CD8-positive, alpha-beta memory T cell (primary cell): ENCODE results near the gene FAT1. TPM values are rescaled to one million over a fixed set of nuclear protein-coding genes. Genes with fewer than 3 reads are reported as not detected.

ENCODE experiments used
- CTCF ChIA-PET: fragments of 350-600 bp; sonication (Branson Sonifier 250); formaldehyde crosslinking; loops from one replicate; lab custom pipeline; 2021; ENCODE audit warnings: antibody characterized with exemption; lab: Charles Lee
- POLR2A ChIA-PET: fragments of 350-600 bp; sonication (Branson Sonifier 250); formaldehyde crosslinking; loops from one replicate; lab custom pipeline; 2021; ENCODE audit warnings: antibody characterized with exemption; lab: Charles Lee
- DNase-seq, 5 donors: peaks; one replicate each; pipeline versions ENCODE4 v3.0.0 to v3.0.0-alpha.2; 2020 to 2022; ENCODE audit warnings: mixed read lengths in 1 of 5
- H3K27ac ChIP-seq: one replicate; pipeline ENCODE4 v1.7.0; 2013; ENCODE audit warnings: low read depth, mild to moderate bottlenecking, low read length, moderate library complexity
- H3K27me3 ChIP-seq: 2 replicates; pipeline ENCODE4 v1.7.0; 2013; ENCODE audit warnings: low read length, mild to moderate bottlenecking; ENCODE audit not compliant: insufficient read depth, poor library complexity, severe bottlenecking
- H3K36me3 ChIP-seq: 2 replicates; pipeline ENCODE4 v1.7.0; 2013; ENCODE audit warnings: mild to moderate bottlenecking, low read length, moderate library complexity; ENCODE audit not compliant: insufficient read depth
- H3K4me1 ChIP-seq: 2 replicates; pipeline ENCODE4 v1.7.0; 2013; ENCODE audit warnings: mild to moderate bottlenecking, low read length, moderate library complexity; ENCODE audit not compliant: insufficient read depth
- H3K4me3 ChIP-seq: 2 replicates; pipeline ENCODE4 v1.7.0; 2013; ENCODE audit warnings: mild to moderate bottlenecking, low read length
- H3K9me3 ChIP-seq: 2 replicates; pipeline ENCODE4 v1.7.0; 2013; ENCODE audit warnings: mild to moderate bottlenecking, low read length
- H3K27ac Mint-ChIP-seq, 8 donors: one replicate each; pipeline ENCODE4 v1.8.0; 2020 to 2021; ENCODE audit warnings: mixed read lengths in 8 of 8, mild to moderate bottlenecking in 6 of 8, inconsistent platforms in 3 of 8, moderate library complexity in 3 of 8
- H3K27me3 Mint-ChIP-seq, 2 donors: one replicate each; pipeline ENCODE4 v1.8.0; 2020 to 2021; ENCODE audit warnings: mixed read lengths in 2 of 2, mild to moderate bottlenecking in 1 of 2, moderate library complexity in 1 of 2
- H3K36me3 Mint-ChIP-seq, 3 donors: one replicate each; pipeline ENCODE4 v1.8.0; 2020 to 2021; ENCODE audit warnings: mixed read lengths in 3 of 3, inconsistent platforms in 1 of 3, mild to moderate bottlenecking in 1 of 3
- H3K4me1 Mint-ChIP-seq, 3 donors: one replicate each; pipeline ENCODE4 v1.8.0; 2020 to 2021; ENCODE audit warnings: mixed read lengths in 3 of 3, inconsistent platforms in 1 of 3, mild to moderate bottlenecking in 1 of 3
- H3K4me3 Mint-ChIP-seq, 7 donors: one replicate each; pipeline ENCODE4 v1.8.0; 2020 to 2021; ENCODE audit warnings: mixed read lengths in 7 of 7, mild to moderate bottlenecking in 6 of 7, moderate library complexity in 4 of 7, inconsistent platforms in 2 of 7
- H3K9me3 Mint-ChIP-seq, 5 donors: one replicate each; pipeline ENCODE4 v1.8.0; 2020 to 2022; ENCODE audit warnings: mixed read lengths in 5 of 5, mild to moderate bottlenecking in 3 of 5, moderate library complexity in 2 of 5, inconsistent platforms in 1 of 5
- polyA plus RNA-seq: library from polyadenylated mRNA; unstranded; fragments of 300-500 nt; fragmentation: Illumina TruSeq; gene quantifications from one replicate; pipeline ENCODE4 v1.2.3, GENCODE V29; 2021
- total RNA-seq, 2 experiments: library from RNA; stranded (reverse); gene quantifications; one replicate each; pipeline ENCODE4 v1.2.3, GENCODE V29; 2021

Gene FAT1
- total and polyA plus RNA-seq, 3 experiments from 2014 or later = not detected

DNA sequence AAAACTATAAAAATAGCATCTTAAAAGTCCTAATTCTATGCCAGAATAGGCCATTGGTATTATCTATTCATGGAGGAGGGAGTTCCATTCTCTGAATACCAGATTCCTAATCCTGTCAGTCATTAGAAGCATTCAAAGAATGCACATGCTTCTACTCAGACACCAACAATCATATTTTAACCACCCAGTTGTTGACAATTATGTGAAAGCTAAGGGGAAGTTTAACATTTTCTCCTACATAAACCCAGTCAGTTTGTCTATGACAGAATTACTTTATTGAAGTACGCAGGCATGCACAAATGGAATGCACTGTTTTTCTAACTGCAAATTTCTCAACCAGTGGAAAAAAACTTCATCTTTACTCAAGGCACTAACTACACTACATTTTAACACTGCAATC is 98.7 kb downstream of the FAT1 start:
- H3K4me1 Mint-ChIP-seq = peaks cover 3 to 13% (median 8%) of the 10 kb centered on the region in 3 donors
- H3K36me3 Mint-ChIP-seq = no peaks in the 10 kb centered on the region
- POLR2A ChIA-PET = no interaction called here
- Histone ChIP-seq H3K9me3 (no peaks in the 10 kb centered on the region), H3K36me3 (no peaks in the 10 kb centered on the region), H3K27me3 (no peaks in the 10 kb centered on the region), H3K4me1 (no peaks in the 10 kb centered on the region), H3K4me3 (no peak overlapping the region), H3K27ac (no peak overlapping the region)
- CTCF ChIA-PET = no interaction called here
- DNase-seq = no peak
- no peaks in the 10 kb centered on the region for H3K27me3 Mint-ChIP-seq
- no peak overlapping the region for H3K4me3 Mint-ChIP-seq
- H3K9me3 Mint-ChIP-seq = peaks cover 0 to 11% (median 5%) of the 10 kb centered on the region in 5 donors
- no peak overlapping the region for H3K27ac Mint-ChIP-seq

DNA sequence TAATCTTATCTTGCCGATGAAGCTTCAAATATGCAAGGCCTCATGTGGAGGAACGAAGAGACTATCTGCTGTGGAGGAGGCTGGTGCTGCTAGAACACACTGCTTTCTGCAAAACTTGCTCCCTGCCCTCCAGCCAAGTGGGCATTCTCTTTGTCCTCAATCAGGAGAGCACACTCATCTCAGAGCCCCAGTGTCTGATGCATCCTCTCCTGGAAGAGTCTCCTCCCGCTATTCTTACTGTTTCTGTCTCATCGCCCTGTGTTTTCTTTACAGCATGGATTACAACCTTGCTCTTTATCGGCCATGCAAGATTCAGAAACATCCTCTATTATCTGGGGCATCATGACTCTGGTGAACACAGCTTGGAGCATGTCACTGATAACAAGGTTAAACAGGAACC is 100.1 kb downstream of the FAT1 start:
- Histone ChIP-seq H3K27ac (no peak overlapping the region), H3K4me3 (no peak overlapping the region), H3K9me3 (no peaks in the 10 kb centered on the region), H3K4me1 (no peaks in the 10 kb centered on the region), H3K27me3 (no peaks in the 10 kb centered on the region), H3K36me3 (no peaks in the 10 kb centered on the region)
- Mint-ChIP-seq H3K4me3 (no peak overlapping the region), H3K9me3 (peaks cover 0 to 5% (median 3%) of the 10 kb centered on the region in 5 donors), H3K4me1 (peaks cover 3 to 12% (median 8%) of the 10 kb centered on the region in 3 donors), H3K27me3 (no peaks in the 10 kb centered on the region), H3K27ac (no peak overlapping the region), H3K36me3 (no peaks in the 10 kb centered on the region)
- no peak for DNase-seq
- POLR2A ChIA-PET = no interaction called here
- CTCF ChIA-PET = no interaction called here

DNA sequence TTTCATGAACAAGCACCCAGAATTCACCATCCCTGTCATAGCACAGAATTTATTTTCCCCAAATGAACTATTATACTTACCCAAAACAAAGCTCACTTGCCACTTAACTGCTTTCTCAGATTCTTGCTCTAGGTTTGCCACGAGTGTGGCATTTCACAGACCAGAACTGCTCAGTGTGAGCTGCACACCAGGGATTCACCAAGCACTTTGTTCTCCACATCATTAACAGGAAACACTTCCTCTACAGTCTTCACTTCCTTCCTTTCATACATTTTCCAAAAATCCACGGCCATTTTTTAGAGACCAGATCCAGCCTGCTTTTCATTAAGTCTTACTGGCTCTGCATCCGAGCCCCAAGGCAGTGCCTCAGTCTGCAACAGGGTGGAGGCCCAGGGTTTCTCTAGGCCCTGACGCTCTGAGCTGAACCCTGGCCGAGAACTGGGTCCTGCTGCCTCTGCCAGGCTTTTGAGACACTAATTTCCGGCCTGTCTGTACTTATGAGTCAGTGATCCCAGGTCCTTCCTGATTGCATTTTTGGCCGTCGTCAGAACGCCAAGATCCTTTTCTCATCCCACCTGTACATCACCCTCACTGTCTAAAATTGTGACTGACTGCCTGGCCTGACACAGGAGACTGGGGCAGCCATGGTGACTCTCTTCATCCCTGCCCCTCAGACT is 100.7 kb downstream of the FAT1 start:
- H3K4me1 ChIP-seq = no peaks in the 10 kb centered on the region
- Mint-ChIP-seq H3K9me3 (peaks cover 0 to 5% (median 2%) of the 10 kb centered on the region in 5 donors), H3K27ac (no peak overlapping the region), H3K4me1 (peaks cover 0 to 6% (median 2%) of the 10 kb centered on the region in 3 donors), H3K36me3 (no peaks in the 10 kb centered on the region), H3K4me3 (no peak overlapping the region), H3K27me3 (no peaks in the 10 kb centered on the region)
- no peaks in the 10 kb centered on the region for H3K27me3 ChIP-seq
- H3K36me3 ChIP-seq = no peaks in the 10 kb centered on the region
- no peak for DNase-seq
- no peak overlapping the region for H3K4me3 ChIP-seq
- POLR2A ChIA-PET = no interaction called here
- H3K27ac ChIP-seq = no peak overlapping the region
- no peaks in the 10 kb centered on the region for H3K9me3 ChIP-seq
- CTCF ChIA-PET = no interaction called here

DNA sequence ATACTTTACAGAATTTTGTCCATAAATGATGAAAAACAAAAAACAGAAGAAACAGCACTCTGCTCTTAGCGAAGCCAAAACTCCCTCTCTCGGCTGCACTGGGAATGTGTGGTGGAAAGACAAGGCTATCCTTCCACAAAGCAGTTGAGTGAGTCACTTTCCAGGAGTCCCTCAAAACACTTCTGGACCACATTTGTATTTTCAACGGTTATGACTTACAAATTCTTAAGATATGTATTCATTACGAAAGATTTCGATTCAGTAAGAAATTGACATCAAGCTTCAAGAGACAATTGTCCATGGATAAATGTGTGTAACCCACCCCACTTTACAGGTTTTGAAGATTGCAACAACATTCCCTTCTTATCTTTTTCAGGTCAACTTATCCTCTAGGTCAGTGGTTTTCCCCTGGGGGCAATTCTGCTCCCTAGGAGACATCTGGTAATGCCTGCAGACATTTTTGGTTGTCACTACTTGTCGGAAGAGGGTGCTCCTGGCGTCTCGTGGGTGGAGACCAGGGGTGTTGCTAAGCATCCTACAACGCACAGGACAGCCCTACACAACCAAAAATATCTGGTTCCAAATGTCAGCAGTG is 101.6 kb downstream of the FAT1 start:
- Histone ChIP-seq H3K27me3 (no peaks in the 10 kb centered on the region), H3K27ac (no peak overlapping the region), H3K9me3 (no peaks in the 10 kb centered on the region), H3K36me3 (no peaks in the 10 kb centered on the region), H3K4me3 (no peak overlapping the region), H3K4me1 (no peaks in the 10 kb centered on the region)
- H3K4me3 Mint-ChIP-seq = no peak overlapping the region
- H3K36me3 Mint-ChIP-seq = no peaks in the 10 kb centered on the region
- no peak overlapping the region for H3K27ac Mint-ChIP-seq
- H3K27me3 Mint-ChIP-seq = no peaks in the 10 kb centered on the region
- CTCF ChIA-PET = no interaction called here
- POLR2A ChIA-PET = no interaction called here
- DNase-seq = no peak
- peaks cover 0 to 5% (median 0%) of the 10 kb centered on the region in 5 donors for H3K9me3 Mint-ChIP-seq
- no peaks in the 10 kb centered on the region for H3K4me1 Mint-ChIP-seq

DNA sequence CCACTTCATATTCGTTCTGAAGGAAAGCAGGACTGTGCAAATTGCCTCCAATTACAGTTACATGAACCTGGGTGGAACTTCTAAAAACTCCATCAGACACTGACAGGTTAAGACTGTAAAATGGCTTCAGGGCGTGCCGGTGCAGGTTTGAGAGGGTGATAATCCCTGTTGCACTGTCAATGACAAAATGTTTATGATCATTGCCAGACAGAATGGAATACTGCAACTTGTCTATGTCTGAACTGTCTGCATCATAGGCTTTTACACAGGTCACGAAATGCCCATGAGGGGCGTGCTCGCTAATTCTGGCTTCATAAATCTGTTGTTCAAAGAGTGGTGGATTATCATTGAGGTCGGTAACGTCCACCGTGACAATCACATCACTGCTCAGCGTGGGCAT is 104.6 kb downstream of the FAT1 start:
- no peak overlapping the region for H3K27ac ChIP-seq
- H3K27me3 ChIP-seq = no peaks in the 10 kb centered on the region
- H3K36me3 ChIP-seq = no peaks in the 10 kb centered on the region
- Mint-ChIP-seq H3K4me1 (no peaks in the 10 kb centered on the region), H3K36me3 (no peaks in the 10 kb centered on the region), H3K4me3 (no peak overlapping the region), H3K27ac (no peak overlapping the region), H3K27me3 (no peaks in the 10 kb centered on the region), H3K9me3 (peaks cover 0 to 5% (median 3%) of the 10 kb centered on the region in 5 donors)
- DNase-seq = no peak
- no peak overlapping the region for H3K4me3 ChIP-seq
- H3K4me1 ChIP-seq = no peaks in the 10 kb centered on the region
- ChIA-PET POLR2A (no interaction called here), CTCF (no interaction called here)
- no peaks in the 10 kb centered on the region for H3K9me3 ChIP-seq

DNA sequence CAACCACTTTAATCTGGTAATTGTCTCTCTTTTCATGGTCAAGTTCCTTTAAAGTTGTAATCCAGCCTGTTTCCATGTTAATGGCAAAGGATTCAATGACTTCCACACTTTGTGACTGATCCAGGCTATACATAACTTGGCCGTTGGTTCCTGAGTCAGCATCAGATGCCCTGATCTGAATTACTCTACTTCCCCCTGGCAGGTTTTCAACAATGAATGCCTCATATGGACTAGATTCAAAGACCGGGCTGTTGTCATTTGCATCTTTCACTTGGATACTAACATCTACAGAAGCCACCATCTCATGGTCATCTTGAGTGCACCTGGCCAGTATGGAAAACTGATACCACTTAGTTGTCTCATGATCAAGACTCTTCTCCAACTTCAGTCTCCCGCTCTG is 105.7 kb downstream of the FAT1 start:
- Histone ChIP-seq H3K9me3 (no peaks in the 10 kb centered on the region), H3K27me3 (no peaks in the 10 kb centered on the region), H3K4me1 (no peaks in the 10 kb centered on the region), H3K4me3 (no peak overlapping the region), H3K36me3 (no peaks in the 10 kb centered on the region), H3K27ac (no peak overlapping the region)
- Mint-ChIP-seq H3K36me3 (no peaks in the 10 kb centered on the region), H3K27ac (no peak overlapping the region), H3K27me3 (no peaks in the 10 kb centered on the region), H3K9me3 (peaks cover 0 to 5% (median 3%) of the 10 kb centered on the region in 5 donors), H3K4me1 (no peaks in the 10 kb centered on the region), H3K4me3 (no peak overlapping the region)
- ChIA-PET CTCF (no interaction called here), POLR2A (no interaction called here)
- DNase-seq = no peak

DNA sequence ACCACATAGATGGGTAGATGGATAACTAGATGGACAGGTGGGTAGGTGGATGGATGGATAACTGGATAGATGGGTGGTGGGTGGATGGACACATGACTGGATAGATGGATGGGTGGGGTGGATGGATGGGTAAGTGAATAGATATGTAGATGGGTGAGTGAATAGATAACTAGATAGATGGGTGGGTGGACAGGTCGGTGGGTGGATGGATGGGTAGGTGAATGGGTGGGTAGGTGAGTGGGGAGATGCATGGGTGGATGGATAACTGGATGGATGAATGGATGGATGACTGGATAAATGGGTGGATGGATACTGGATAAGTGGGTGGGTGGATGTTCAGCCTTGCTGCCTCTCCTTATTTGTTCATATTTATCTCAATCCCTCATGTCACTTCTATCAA is 116.2 kb downstream of the FAT1 start:
- Histone ChIP-seq H3K27ac (no peak overlapping the region), H3K36me3 (no peaks in the 10 kb centered on the region), H3K27me3 (no peaks in the 10 kb centered on the region), H3K4me3 (no peak overlapping the region), H3K9me3 (no peaks in the 10 kb centered on the region), H3K4me1 (no peaks in the 10 kb centered on the region)
- H3K4me1 Mint-ChIP-seq = no peaks in the 10 kb centered on the region
- H3K27me3 Mint-ChIP-seq = no peaks in the 10 kb centered on the region
- H3K4me3 Mint-ChIP-seq = no peak overlapping the region
- ChIA-PET POLR2A (no interaction called here), CTCF (no interaction called here)
- DNase-seq = no peak
- no peak overlapping the region for H3K27ac Mint-ChIP-seq
- H3K9me3 Mint-ChIP-seq = peaks cover 0 to 15% (median 3%) of the 10 kb centered on the region in 5 donors
- no peaks in the 10 kb centered on the region for H3K36me3 Mint-ChIP-seq

DNA sequence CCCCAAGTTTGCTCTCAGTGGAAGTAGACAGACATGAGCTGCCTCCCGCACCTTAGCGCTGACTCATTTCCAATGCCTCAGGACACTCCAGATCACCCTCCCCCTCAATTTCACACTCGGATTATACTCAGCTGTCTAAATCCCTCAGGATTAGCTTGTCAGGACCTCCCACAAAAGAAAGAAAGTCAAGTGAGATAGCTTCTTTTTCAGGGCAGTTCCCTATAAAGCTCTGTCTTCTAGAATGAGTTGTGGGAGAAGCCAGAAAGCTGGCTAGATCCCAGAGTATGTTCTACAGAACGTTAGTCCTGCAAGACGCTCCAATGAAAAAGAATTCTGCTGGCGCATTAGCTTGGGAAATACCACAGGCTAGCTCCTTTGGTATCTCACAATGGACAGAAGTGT is 117.1 kb downstream of the FAT1 start:
- no peaks in the 10 kb centered on the region for H3K27me3 ChIP-seq
- H3K4me3 Mint-ChIP-seq = no peak overlapping the region
- no peak for DNase-seq
- H3K27ac ChIP-seq = no peak overlapping the region
- H3K4me1 Mint-ChIP-seq = no peaks in the 10 kb centered on the region
- no peaks in the 10 kb centered on the region for H3K36me3 ChIP-seq
- H3K4me1 ChIP-seq = no peaks in the 10 kb centered on the region
- ChIA-PET CTCF (no interaction called here), POLR2A (no interaction called here)
- H3K36me3 Mint-ChIP-seq = no peaks in the 10 kb centered on the region
- no peaks in the 10 kb centered on the region for H3K9me3 ChIP-seq
- peaks cover 0 to 15% (median 3%) of the 10 kb centered on the region in 5 donors for H3K9me3 Mint-ChIP-seq
- no peak overlapping the region for H3K27ac Mint-ChIP-seq
- no peak overlapping the region for H3K4me3 ChIP-seq
- H3K27me3 Mint-ChIP-seq = peaks cover 0 to 2% of the 10 kb centered on the region in 2 donors
